ENCODE measurements around the gene DQX1. TPM values are rescaled to one million over a fixed set of nuclear protein-coding genes. Genes with fewer than 3 reads are reported as not detected.
"Not testable (repeated sequence)": the region's sequence is repeated elsewhere in the genome, so short reads cannot be mapped to it uniquely, and the experiment has no call there.

Gene DQX1
- total RNA-seq, 1 donor from 2014 or later: 0.32 TPM

GRCh38 chr2:74491648-74492544 is 34.1 kb downstream of the DQX1 start:
- Mint-ChIP-seq H3K4me3 (ENCODE audit: unreplicated experiment) (no peak overlapping the region), H3K27ac (ENCODE audit: unreplicated experiment) (no peak overlapping the region)
- TF ChIP-seq CTCF (IDR thresholded peaks at IDR 0.05): no peak

GRCh38 chr2:74489906-74490305 is 36.1 kb downstream of the DQX1 start:
- H3K4me3 Mint-ChIP-seq (ENCODE audit: unreplicated experiment): no peak overlapping the region
- no peak for DNase-seq (ENCODE audit: extremely low spot score, unreplicated experiment)
- H3K9me3 Mint-ChIP-seq (ENCODE audit: unreplicated experiment): no peaks in the 10 kb centered on the region
- peaks cover 37% of the 10 kb centered on the region for H3K36me3 Mint-ChIP-seq (ENCODE audit: unreplicated experiment)
- no peaks in the 10 kb centered on the region for H3K4me1 Mint-ChIP-seq (ENCODE audit: unreplicated experiment)
- H3K27me3 Mint-ChIP-seq (ENCODE audit: unreplicated experiment): no peaks in the 10 kb centered on the region
- no peak overlapping the region for H3K27ac Mint-ChIP-seq (ENCODE audit: unreplicated experiment)
- TF ChIP-seq CTCF (IDR thresholded peaks at IDR 0.05): no peak

More at GRCh38 chr2:74491648-74492544, 34.1 kb downstream of the DQX1 start:
- no peaks in the 10 kb centered on the region for H3K9me3 Mint-ChIP-seq (ENCODE audit: unreplicated experiment)
- H3K36me3 Mint-ChIP-seq (ENCODE audit: unreplicated experiment): peaks cover 36% of the 10 kb centered on the region
- no peak for DNase-seq (ENCODE audit: extremely low spot score, unreplicated experiment)
- no peaks in the 10 kb centered on the region for H3K4me1 Mint-ChIP-seq (ENCODE audit: unreplicated experiment)
- peaks cover under 1% of the 10 kb centered on the region for H3K27me3 Mint-ChIP-seq (ENCODE audit: unreplicated experiment)

- no peak for TF ChIP-seq CTCF (IDR thresholded peaks at IDR 0.05)
- H3K36me3 Mint-ChIP-seq (ENCODE audit: unreplicated experiment): peaks cover 33% of the 10 kb centered on the region
- H3K4me1 Mint-ChIP-seq (ENCODE audit: unreplicated experiment): peaks cover 4% of the 10 kb centered on the region
- H3K27me3 Mint-ChIP-seq (ENCODE audit: unreplicated experiment): no peaks in the 10 kb centered on the region
- DNase-seq (ENCODE audit: extremely low spot score, unreplicated experiment): no peak
- no peak overlapping the region for H3K27ac Mint-ChIP-seq (ENCODE audit: unreplicated experiment)
- H3K4me3 Mint-ChIP-seq (ENCODE audit: unreplicated experiment): no peak overlapping the region
- H3K9me3 Mint-ChIP-seq (ENCODE audit: unreplicated experiment): no peaks in the 10 kb centered on the region
These were observed 37.2 kb downstream of the DQX1 start for GRCh38 chr2:74488643-74489481.

- peaks cover 17% of the 10 kb centered on the region for H3K4me1 Mint-ChIP-seq (ENCODE audit: unreplicated experiment)
- H3K9me3 Mint-ChIP-seq (ENCODE audit: unreplicated experiment): no peaks in the 10 kb centered on the region
- no peak overlapping the region for H3K27ac Mint-ChIP-seq (ENCODE audit: unreplicated experiment)
- no peak overlapping the region for H3K4me3 Mint-ChIP-seq (ENCODE audit: unreplicated experiment)
- DNase-seq (ENCODE audit: extremely low spot score, unreplicated experiment): no peak
- peaks cover 14% of the 10 kb centered on the region for H3K36me3 Mint-ChIP-seq (ENCODE audit: unreplicated experiment)
- no peaks in the 10 kb centered on the region for H3K27me3 Mint-ChIP-seq (ENCODE audit: unreplicated experiment)
- no peak for TF ChIP-seq CTCF (IDR thresholded peaks at IDR 0.05)
These were observed 39.9 kb downstream of the DQX1 start for GRCh38 chr2:74486141-74486540.

GRCh38 chr2:74483675-74484164 is 42.3 kb downstream of the DQX1 start:
- H3K27me3 Mint-ChIP-seq (ENCODE audit: unreplicated experiment): not testable (repeated sequence)
- peaks cover 16% of the 10 kb centered on the region for H3K36me3 Mint-ChIP-seq (ENCODE audit: unreplicated experiment)

More at GRCh38 chr2:74483675-74484164, 42.3 kb downstream of the DQX1 start:
- Mint-ChIP-seq H3K4me3 (ENCODE audit: unreplicated experiment) (peak overlapping the region; percentile 99), H3K4me1 (ENCODE audit: unreplicated experiment) (peaks cover 30% of the 10 kb centered on the region), H3K27ac (ENCODE audit: unreplicated experiment) (peak overlapping the region; percentile 99)
- not testable (repeated sequence) for DNase-seq (ENCODE audit: extremely low spot score, unreplicated experiment); H3K9me3 Mint-ChIP-seq (ENCODE audit: unreplicated experiment)
